GM12892 (cell line): ENCODE data around the gene MDM1.

Experiments used
- POLR2A ChIP-seq: IDR thresholded peaks from 2 replicates; pipeline ENCODE4 v1.6.1; 2011; ENCODE audit warnings: low read depth, low read length, control low read depth
- POLR2AphosphoS5 ChIP-seq: IDR thresholded peaks from 2 replicates; pipeline ENCODE4 v1.6.1; 2011; ENCODE audit warnings: low read depth, low read length, control low read depth
- TAF1 ChIP-seq: IDR thresholded peaks from 2 replicates; pipeline ENCODE4 v1.6.1; 2011; ENCODE audit warnings: low read depth, mild to moderate bottlenecking, control low read depth, low read length, borderline replicate concordance

DNA sequence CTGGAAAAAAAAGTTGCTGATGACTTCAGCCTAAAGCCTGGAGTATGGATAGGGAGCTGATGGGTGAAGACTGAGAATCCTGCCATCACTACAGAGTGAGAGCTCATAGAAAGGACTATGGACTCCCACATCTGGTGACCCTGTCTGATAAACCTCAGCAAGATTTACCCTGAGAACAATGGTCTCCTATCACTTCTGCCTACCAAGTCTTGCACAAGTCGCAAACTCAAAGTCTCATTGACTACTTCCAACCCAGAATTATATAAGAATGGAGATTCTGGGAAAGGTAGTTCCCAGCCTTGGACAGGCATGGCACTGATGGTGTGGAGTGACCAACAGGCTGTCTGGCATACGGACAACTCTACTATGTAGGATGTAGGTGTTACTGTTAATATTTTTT is 9.7 kb upstream of the MDM1 start:
- TF ChIP-seq POLR2A (no peak), POLR2AphosphoS5 (no peak), TAF1 (no peak)
